ENCODE measurements around the gene CX3CL1. TPM values are rescaled to one million over a fixed set of nuclear protein-coding genes. Genes with fewer than 3 reads are reported as not detected.

Gene CX3CL1
- total and polyA plus RNA-seq, 7 donors = 3.3 to 13.5 (median 6.2) TPM

- TF ChIP-seq CTCF (IDR thresholded peaks at IDR 0.05) = no peak
- intact Hi-C loops (cut with DNase I) = no loop called here
- Histone ChIP-seq H3K27ac (no peak overlapping the region), H3K27me3 (ENCODE audit: insufficient read depth in 3 of 3, low read length in 2 of 3) (no peaks in the 10 kb centered on the region), H3K9me3 (no peaks in the 10 kb centered on the region), H3K4me1 (no peaks in the 10 kb centered on the region), H3K4me3 (no peak overlapping the region), H3K36me3 (ENCODE audit: insufficient read depth in 1 of 2, low read depth in 1 of 2) (peaks cover 25 to 98% of the 10 kb centered on the region in 2 donors)
- no peak for DNase-seq
- no peak for ATAC-seq
- 96 to 100% (median 96%) methylated on average over 2 of the region's 2 CpGs for WGBS, 3 donors
Observed at GRCh38 chr16:57434003-57434402, 61.7 kb downstream of the CX3CL1 start.

Other genes starting within 250 kb of the CX3CL1 start
- gene PSME3IP1, start 186.5 kb upstream of the CX3CL1 start, total RNA-seq = 10 to 100 TPM; 47.9 to 60.4 (median 50.2) TPM
- 10 to 100 TPM; 37.1 to 61.9 (median 47.6) TPM for gene PSME3IP1, start 186.5 kb upstream of the CX3CL1 start, polyA plus RNA-seq
- 10 to 100 TPM; 14.6 to 19.5 (median 16.7) TPM for gene RSPRY1, start 186.2 kb upstream of the CX3CL1 start, total RNA-seq
- gene RSPRY1, start 186.2 kb upstream of the CX3CL1 start, polyA plus RNA-seq = 10 to 100 TPM in 2 of 3 donors, 1 to 10 TPM in 1; 7.1 to 18.2 (median 11.0) TPM
- 10 to 100 TPM; 25.2 to 39.9 (median 29.2) TPM for gene ARL2BP, start 127.2 kb upstream of the CX3CL1 start, total RNA-seq
- gene ARL2BP, start 127.2 kb upstream of the CX3CL1 start, polyA plus RNA-seq = 10 to 100 TPM; 47.9 to 88.3 (median 53.3) TPM
- 1 to 10 TPM in 3 of 4 donors, under 1 TPM in 1; 0.39 to 2.4 (median 1.4) TPM for gene PLLP, start 87.8 kb upstream of the CX3CL1 start, total RNA-seq
- gene PLLP, start 87.8 kb upstream of the CX3CL1 start, polyA plus RNA-seq = 1 to 10 TPM; 2.0 to 3.1 (median 2.7) TPM
- under 1 TPM in 1 of 4 donors, not detected in 3; 0.12 TPM for gene CCL22, start 13.7 kb upstream of the CX3CL1 start, total RNA-seq
- gene CCL22, start 13.7 kb upstream of the CX3CL1 start, polyA plus RNA-seq = under 1 TPM in 1 of 3 donors, not detected in 2; 0.04 TPM
- gene CCL17, start 32.3 kb downstream of the CX3CL1 start, total RNA-seq = not detected
- under 1 TPM in 1 of 3 donors, not detected in 2; 0.20 TPM for gene CCL17, start 32.3 kb downstream of the CX3CL1 start, polyA plus RNA-seq
- 10 to 100 TPM; 31.8 to 78.3 (median 50.8) TPM for gene CIAPIN1, start 74.9 kb downstream of the CX3CL1 start, total RNA-seq
- gene CIAPIN1, start 74.9 kb downstream of the CX3CL1 start, polyA plus RNA-seq = 10 to 100 TPM; 41.7 to 76.6 (median 59.7) TPM
- 100 to 1,000 TPM; 131 to 184 (median 152) TPM for gene COQ9, start 75.0 kb downstream of the CX3CL1 start, total RNA-seq
- gene COQ9, start 75.0 kb downstream of the CX3CL1 start, polyA plus RNA-seq = 100 to 1,000 TPM in 2 of 3 donors, 10 to 100 TPM in 1; 85.0 to 169 (median 149) TPM
- 10 to 100 TPM; 48.7 to 60.1 (median 53.1) TPM for gene POLR2C, start 90.2 kb downstream of the CX3CL1 start, total RNA-seq
- 10 to 100 TPM; 45.1 to 97.1 (median 61.7) TPM for gene POLR2C, start 90.2 kb downstream of the CX3CL1 start, polyA plus RNA-seq
- 1 to 10 TPM; 1.5 to 4.3 (median 2.4) TPM for gene DOK4, start 114.0 kb downstream of the CX3CL1 start, total RNA-seq
- gene DOK4, start 114.0 kb downstream of the CX3CL1 start, polyA plus RNA-seq = 1 to 10 TPM; 1.3 to 2.2 (median 1.5) TPM
- 1 to 10 TPM; 1.2 to 2.4 (median 1.9) TPM for gene CCDC102A, start 164.1 kb downstream of the CX3CL1 start, total RNA-seq
- gene CCDC102A, start 164.1 kb downstream of the CX3CL1 start, polyA plus RNA-seq = 1 to 10 TPM in 2 of 3 donors, under 1 TPM in 1; 0.95 to 2.1 (median 1.2) TPM
- gene ADGRG5, start 170.2 kb downstream of the CX3CL1 start, total RNA-seq = under 1 TPM in 3 of 4 donors, not detected in 1; 0.11 to 0.37 (median 0.19) TPM
- under 1 TPM in 1 of 3 donors, not detected in 2; 0.05 TPM for gene ADGRG5, start 170.2 kb downstream of the CX3CL1 start, polyA plus RNA-seq

Measured in psoas muscle (tissue), 8 donors.